ENCODE data around the gene CHAF1A. TPM values are rescaled to one million over a fixed set of nuclear protein-coding genes. Genes with fewer than 3 reads are reported as not detected.
A peak's percentile ranks its signal among the peaks of the same experiment; 100 is the strongest.

The CHAF1A gene
- total RNA-seq, 1 experiment from 2014 or later: 30.0 TPM

DNA sequence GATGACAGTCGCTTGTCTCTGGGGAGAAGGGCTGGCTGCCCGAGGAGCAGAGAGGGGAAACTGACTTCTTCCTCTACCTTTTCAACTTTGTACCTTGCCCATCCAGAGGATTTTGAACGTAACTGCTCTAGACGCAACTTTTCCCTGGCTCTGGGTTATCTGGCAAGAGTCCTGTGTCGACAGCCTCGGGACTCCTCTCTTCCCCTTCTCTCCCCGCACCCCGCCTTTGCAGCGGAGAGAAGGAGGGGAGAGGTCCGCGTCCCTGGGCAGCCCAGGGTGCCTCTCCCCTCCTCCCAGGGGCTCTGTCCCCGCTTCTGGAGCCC, 2.7 kb upstream of the CHAF1A start:
- H3K27me3 ChIP-seq (ENCODE audit: insufficient read depth, low read depth): no peaks in the 10 kb centered on the region
- TF ChIP-seq, protein P1, sequence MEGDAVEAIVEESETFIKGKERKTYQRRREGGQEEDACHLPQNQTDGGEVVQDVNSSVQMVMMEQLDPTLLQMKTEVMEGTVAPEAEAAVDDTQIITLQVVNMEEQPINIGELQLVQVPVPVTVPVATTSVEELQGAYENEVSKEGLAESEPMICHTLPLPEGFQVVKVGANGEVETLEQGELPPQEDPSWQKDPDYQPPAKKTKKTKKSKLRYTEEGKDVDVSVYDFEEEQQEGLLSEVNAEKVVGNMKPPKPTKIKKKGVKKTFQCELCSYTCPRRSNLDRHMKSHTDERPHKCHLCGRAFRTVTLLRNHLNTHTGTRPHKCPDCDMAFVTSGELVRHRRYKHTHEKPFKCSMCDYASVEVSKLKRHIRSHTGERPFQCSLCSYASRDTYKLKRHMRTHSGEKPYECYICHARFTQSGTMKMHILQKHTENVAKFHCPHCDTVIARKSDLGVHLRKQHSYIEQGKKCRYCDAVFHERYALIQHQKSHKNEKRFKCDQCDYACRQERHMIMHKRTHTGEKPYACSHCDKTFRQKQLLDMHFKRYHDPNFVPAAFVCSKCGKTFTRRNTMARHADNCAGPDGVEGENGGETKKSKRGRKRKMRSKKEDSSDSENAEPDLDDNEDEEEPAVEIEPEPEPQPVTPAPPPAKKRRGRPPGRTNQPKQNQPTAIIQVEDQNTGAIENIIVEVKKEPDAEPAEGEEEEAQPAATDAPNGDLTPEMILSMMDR (conservative IDR thresholded peaks at IDR 0.05): no peak
- TF ChIP-seq EZH2 (IDR thresholded peaks at IDR 0.05; ENCODE audit: low read depth): no peak
- intact Hi-C loops (cut with micrococcal nuclease; ENCODE audit: unreplicated experiment): loop anchor here (1.0 kb wide), 3 partner anchors 24 to 46 kb away; no protein-coding TSS in a partner anchor
- H4K20me1 ChIP-seq (ENCODE audit: insufficient read depth): peaks cover 8% of the 10 kb centered on the region; the same call in 1 of the 2 replicates
- 0 out of 2 replicates have a peak, but pooled peaks cover 6% of the 10 kb centered on the region for H3F3A ChIP-seq (ENCODE audit: insufficient read depth, low read depth)
- no peak overlapping the region for H3K27ac ChIP-seq
- no peak for DNase-seq
- H3K4me2 ChIP-seq: peak overlapping the region; percentile 88
- peaks cover 62% of the 10 kb centered on the region for H3K79me2 ChIP-seq (ENCODE audit: low read depth)
- POLR2A ChIA-PET (ENCODE audit: unreplicated experiment): interaction anchor here (0.7 kb wide), 1 partner anchor 11 kb away, joined by 4 read pairs; no protein-coding TSS in a partner anchor
- no peaks in the 10 kb centered on the region for H3K9me2 ChIP-seq (ENCODE audit: insufficient read depth)
- H3K9me3 ChIP-seq (ENCODE audit: insufficient read depth, low read depth): no peaks in the 10 kb centered on the region
- no TSS peak for BruUV-seq (replicated peaks)
- H2AFZ ChIP-seq: peak overlapping the region; percentile 68
- H3K4me3 ChIP-seq: peak overlapping the region; percentile 89
- no peaks in the 10 kb centered on the region for H3K36me3 ChIP-seq (ENCODE audit: low read depth)
- CTCF ChIA-PET: interaction anchor here (0.6 kb wide), 1 partner anchor 103 kb away, joined by 11 read pairs; no protein-coding TSS in a partner anchor
- H3K4me1 ChIP-seq (replicated peaks; ENCODE audit: insufficient read depth): peaks cover 20% of the 10 kb centered on the region

DNA sequence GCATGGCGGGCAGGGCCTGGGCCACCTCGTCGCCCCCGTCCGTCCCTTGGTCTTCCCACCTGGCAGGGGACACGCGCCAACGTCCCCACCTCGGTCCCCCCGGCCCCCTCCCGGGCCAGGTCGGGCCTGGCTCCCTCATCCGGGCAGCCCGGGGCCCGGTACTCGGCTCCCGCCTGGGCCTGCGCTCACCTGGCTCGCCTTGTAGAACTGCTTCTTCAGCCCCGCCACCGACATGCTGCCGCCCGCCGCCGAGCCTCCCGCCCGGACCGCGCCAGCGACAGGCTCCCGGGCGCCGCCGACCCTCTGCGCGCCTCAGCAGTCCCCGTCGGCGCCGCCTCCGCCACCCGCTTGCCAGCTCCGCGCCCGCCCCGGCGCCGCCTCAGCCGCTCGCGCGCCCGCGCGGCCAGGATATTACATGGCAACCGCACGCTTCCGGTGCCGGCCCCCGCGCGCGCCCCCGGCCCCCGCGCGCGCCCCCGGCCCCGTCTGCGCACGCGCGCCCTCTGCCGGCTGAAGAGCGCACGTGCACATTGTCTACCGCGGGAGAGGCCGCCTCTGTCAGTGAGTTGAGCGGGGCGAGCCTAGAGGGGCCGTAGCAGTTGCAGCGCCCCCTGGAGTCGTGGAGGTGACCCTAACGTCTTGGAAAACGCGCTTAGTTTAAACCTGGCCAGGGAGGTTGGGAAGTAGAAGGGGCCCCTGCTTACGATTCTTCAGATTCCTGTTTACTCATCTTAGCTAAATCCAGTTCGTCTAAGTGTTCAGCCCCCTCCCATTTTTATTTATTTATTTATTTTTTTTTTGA, 2.1 kb upstream of the CHAF1A start, which contains the start of gene SH3GL1:
TSS of gene SH3GL1 (minus strand) at position 413 of the 802 bp plus-strand sequence. CDS start at position 234, 179 bp downstream.
- CTCF ChIA-PET: interaction anchor here (0.6 to 0.7 kb wide), 3 partner anchors 23 to 266 kb away, joined by 3 to 11 read pairs (median 4); no protein-coding TSS in a partner anchor
- POLR2A ChIA-PET (ENCODE audit: unreplicated experiment): interaction anchor here (0.7 kb wide), 1 partner anchor 12 kb away, joined by 4 read pairs; no protein-coding TSS in a partner anchor
- Histone ChIP-seq H3K36me3 (ENCODE audit: low read depth) (no peaks in the 10 kb centered on the region), H2AFZ (peak within 1 kb of the TSS; percentile 68), H3F3A (ENCODE audit: insufficient read depth, low read depth) (0 out of 2 replicates have a peak, but pooled peaks cover 6% of the 10 kb centered on the region), H3K79me2 (ENCODE audit: low read depth) (peaks cover 62% of the 10 kb centered on the region), H3K27ac (no peak within 1 kb of the TSS), H3K9me2 (ENCODE audit: insufficient read depth) (no peaks in the 10 kb centered on the region), H4K20me1 (ENCODE audit: insufficient read depth) (peaks cover 8% of the 10 kb centered on the region; the same call in 1 of the 2 replicates), H3K4me3 (peak within 1 kb of the TSS; percentile 89), H3K9me3 (ENCODE audit: insufficient read depth, low read depth) (no peaks in the 10 kb centered on the region), H3K27me3 (ENCODE audit: insufficient read depth, low read depth) (no peaks in the 10 kb centered on the region), H3K4me2 (peak within 1 kb of the TSS; percentile 96), H3K4me1 (replicated peaks; ENCODE audit: insufficient read depth) (peaks cover 20% of the 10 kb centered on the region)
- peak; percentile 71 to 78 for DNase-seq
- no peak for TF ChIP-seq EZH2 (IDR thresholded peaks at IDR 0.05; ENCODE audit: low read depth)
- TF ChIP-seq, protein P1 (conservative IDR thresholded peaks at IDR 0.05): peak; percentile 81
- intact Hi-C loops (cut with micrococcal nuclease; ENCODE audit: unreplicated experiment): loop anchor here (1.0 kb wide), 3 partner anchors 25 to 47 kb away; no protein-coding TSS in a partner anchor
- no TSS peak for BruUV-seq (replicated peaks)

- peak overlapping the region; percentile 96 for H3K4me2 ChIP-seq
- peak overlapping the region; percentile 61 for H3K27ac ChIP-seq
- TF ChIP-seq, protein P1 (conservative IDR thresholded peaks at IDR 0.05): no peak
- no peak for TF ChIP-seq EZH2 (IDR thresholded peaks at IDR 0.05; ENCODE audit: low read depth)
- H2AFZ ChIP-seq: peak overlapping the region; percentile 80
- H4K20me1 ChIP-seq (ENCODE audit: insufficient read depth): peaks cover 8% of the 10 kb centered on the region; the same call in 1 of the 2 replicates
- intact Hi-C loops (cut with micrococcal nuclease; ENCODE audit: unreplicated experiment): loop anchor here (1.0 to 2.0 kb wide), 2 partner anchors 59 to 154 kb away; partner anchors contain the start of genes MPND and YJU2
- no peak for DNase-seq
- H3K36me3 ChIP-seq (ENCODE audit: low read depth): no peaks in the 10 kb centered on the region
- H3K4me1 ChIP-seq (replicated peaks; ENCODE audit: insufficient read depth): peaks cover 20% of the 10 kb centered on the region
- H3F3A ChIP-seq (ENCODE audit: insufficient read depth, low read depth): 0 out of 2 replicates have a peak, but pooled peaks cover 6% of the 10 kb centered on the region
- no peaks in the 10 kb centered on the region for H3K9me2 ChIP-seq (ENCODE audit: insufficient read depth)
- no TSS peak for BruUV-seq (replicated peaks)
- no peaks in the 10 kb centered on the region for H3K27me3 ChIP-seq (ENCODE audit: insufficient read depth, low read depth)
- no peaks in the 10 kb centered on the region for H3K9me3 ChIP-seq (ENCODE audit: insufficient read depth, low read depth)
- ChIA-PET CTCF (interaction anchor here (0.6 to 1.5 kb wide), 3 partner anchors 25 to 261 kb away, joined by 3 read pairs; no protein-coding TSS in a partner anchor), POLR2A (ENCODE audit: unreplicated experiment) (interaction anchor here (0.5 to 0.7 kb wide), 5 partner anchors 14 to 856 kb away, joined by 3 to 7 read pairs (median 4); no protein-coding TSS in a partner anchor)
- peak overlapping the region; percentile 65 for H3K4me3 ChIP-seq
- peaks cover 73% of the 10 kb centered on the region for H3K79me2 ChIP-seq (ENCODE audit: low read depth)
Measured at GRCh38 chr19:4401769-4402170, 670 bp upstream of the CHAF1A start.

Data from PC-9 (cell line).